Measurements from ENCODE around the gene STOX1.
"Not testable (repeated sequence)": the region's sequence is repeated elsewhere in the genome, so short reads cannot be mapped to it uniquely, and the experiment has no call there.

STOX1 gene

GRCh38 chr10:68826764-68827591, at the start of gene STOX1:
TSS of gene STOX1 (plus strand) at chr10:68827531. CDS start at chr10:68827624, 93 bp downstream.
- Histone ChIP-seq H3K36me3 (replicated peaks) (no peaks in the 10 kb centered on the region), H3K4me1 (peaks cover 7% of the 10 kb centered on the region), H3K27me3 (ENCODE audit: low read depth) (no peaks in the 10 kb centered on the region), H3K4me3 (peak within 1 kb of the TSS; percentile 69), H3K9me3 (no peaks in the 10 kb centered on the region)
- in situ Hi-C loops (cut with MboI; ENCODE audit: low sequenced_read_pairs), result no loop called here
- DNase-seq (ENCODE audit: low spot score in 2 of 2), result peak; percentile 51 to 83

GRCh38 chr10:68781613-68782574, 45.4 kb upstream of the STOX1 start:
- Histone ChIP-seq H3K4me1 (no peaks in the 10 kb centered on the region), H3K27me3 (ENCODE audit: low read depth) (no peaks in the 10 kb centered on the region), H3K4me3 (no peak overlapping the region), H3K36me3 (replicated peaks) (peaks cover 80% of the 10 kb centered on the region), H3K9me3 (no peaks in the 10 kb centered on the region)
- DNase-seq (ENCODE audit: low spot score in 2 of 2), result no peak
- in situ Hi-C loops (cut with MboI; ENCODE audit: low sequenced_read_pairs), result no loop called here

GRCh38 chr10:68784476-68784875, 42.9 kb upstream of the STOX1 start:
- no peak for DNase-seq (ENCODE audit: low spot score in 2 of 2)
- no peaks in the 10 kb centered on the region for H3K9me3 ChIP-seq
- H3K36me3 ChIP-seq (replicated peaks), result peaks cover 82% of the 10 kb centered on the region
- in situ Hi-C loops (cut with MboI; ENCODE audit: low sequenced_read_pairs), result no loop called here
- no peaks in the 10 kb centered on the region for H3K27me3 ChIP-seq (ENCODE audit: low read depth)
- no peak overlapping the region for H3K4me3 ChIP-seq
- no peaks in the 10 kb centered on the region for H3K4me1 ChIP-seq

- H3K4me1 ChIP-seq, result no peaks in the 10 kb centered on the region
- in situ Hi-C loops (cut with MboI; ENCODE audit: low sequenced_read_pairs), result no loop called here
- no peak for DNase-seq (ENCODE audit: low spot score in 2 of 2)
- H3K9me3 ChIP-seq, result no peaks in the 10 kb centered on the region
- H3K36me3 ChIP-seq (replicated peaks), result peaks cover 78% of the 10 kb centered on the region
- no peak overlapping the region for H3K4me3 ChIP-seq
- H3K27me3 ChIP-seq (ENCODE audit: low read depth), result no peaks in the 10 kb centered on the region
Measured at GRCh38 chr10:68787813-68788212, 39.5 kb upstream of the STOX1 start.

- in situ Hi-C loops (cut with MboI; ENCODE audit: low sequenced_read_pairs), result no loop called here
- DNase-seq (ENCODE audit: low spot score in 2 of 2), result no peak
- Histone ChIP-seq H3K4me3 (no peak overlapping the region), H3K4me1 (no peaks in the 10 kb centered on the region), H3K9me3 (no peaks in the 10 kb centered on the region), H3K27me3 (ENCODE audit: low read depth) (no peaks in the 10 kb centered on the region), H3K36me3 (replicated peaks) (peaks cover 73% of the 10 kb centered on the region)
Measured at GRCh38 chr10:68790476-68790875, 36.9 kb upstream of the STOX1 start.

GRCh38 chr10:68792115-68792514, 35.2 kb upstream of the STOX1 start:
- H3K36me3 ChIP-seq (replicated peaks), result peaks cover 64% of the 10 kb centered on the region
- H3K4me3 ChIP-seq, result no peak overlapping the region
- in situ Hi-C loops (cut with MboI; ENCODE audit: low sequenced_read_pairs), result no loop called here
- no peaks in the 10 kb centered on the region; the same call in 1 of the 2 replicates for H3K4me1 ChIP-seq
- no peaks in the 10 kb centered on the region for H3K27me3 ChIP-seq (ENCODE audit: low read depth)
- H3K9me3 ChIP-seq, result no peaks in the 10 kb centered on the region
- DNase-seq (ENCODE audit: low spot score in 2 of 2), result no peak

GRCh38 chr10:68795886-68796532, 31.3 kb upstream of the STOX1 start:
- Histone ChIP-seq H3K4me1 (no peaks in the 10 kb centered on the region; the same call in 1 of the 2 replicates), H3K36me3 (replicated peaks) (peaks cover 32% of the 10 kb centered on the region)

GRCh38 chr10:68796605-68797004, 30.7 kb upstream of the STOX1 start:
- Histone ChIP-seq H3K36me3 (replicated peaks) (peaks cover 27% of the 10 kb centered on the region), H3K9me3 (no peaks in the 10 kb centered on the region), H3K27me3 (ENCODE audit: low read depth) (no peaks in the 10 kb centered on the region), H3K4me1 (no peaks in the 10 kb centered on the region; the same call in 1 of the 2 replicates), H3K4me3 (no peak overlapping the region)
- in situ Hi-C loops (cut with MboI; ENCODE audit: low sequenced_read_pairs), result loop anchor here (5.0 kb wide), 1 partner anchor 101 kb away; no protein-coding TSS in a partner anchor
- no peak for DNase-seq (ENCODE audit: low spot score in 2 of 2)

More at GRCh38 chr10:68795886-68796532, 31.3 kb upstream of the STOX1 start:
- no peak overlapping the region for H3K4me3 ChIP-seq
- no peak for DNase-seq (ENCODE audit: low spot score in 2 of 2)
- in situ Hi-C loops (cut with MboI; ENCODE audit: low sequenced_read_pairs), result loop anchor here (5.0 kb wide), 1 partner anchor 101 kb away; no protein-coding TSS in a partner anchor
- H3K27me3 ChIP-seq (ENCODE audit: low read depth), result no peaks in the 10 kb centered on the region
- H3K9me3 ChIP-seq, result no peaks in the 10 kb centered on the region

GRCh38 chr10:68800211-68800610, 27.1 kb upstream of the STOX1 start:
- H3K4me3 ChIP-seq, result no peak overlapping the region
- H3K36me3 ChIP-seq (replicated peaks), result peaks cover 13% of the 10 kb centered on the region
- H3K4me1 ChIP-seq, result no peaks in the 10 kb centered on the region; the same call in 1 of the 2 replicates
- H3K27me3 ChIP-seq (ENCODE audit: low read depth), result no peaks in the 10 kb centered on the region
- in situ Hi-C loops (cut with MboI; ENCODE audit: low sequenced_read_pairs), result no loop called here
- H3K9me3 ChIP-seq, result no peaks in the 10 kb centered on the region
- DNase-seq (ENCODE audit: low spot score in 2 of 2), result no peak

- H3K9me3 ChIP-seq, result no peaks in the 10 kb centered on the region
Measured at GRCh38 chr10:68804692-68805091, 22.6 kb upstream of the STOX1 start.

GRCh38 chr10:68810830-68811229, 16.5 kb upstream of the STOX1 start:
- H3K9me3 ChIP-seq; DNase-seq (ENCODE audit: low spot score in 2 of 2); in situ Hi-C loops (cut with MboI; ENCODE audit: low sequenced_read_pairs); H3K4me3 ChIP-seq; H3K27me3 ChIP-seq (ENCODE audit: low read depth); H3K36me3 ChIP-seq (replicated peaks): not testable (repeated sequence)
- H3K4me1 ChIP-seq, result peaks cover 12% of the 10 kb centered on the region

More at GRCh38 chr10:68804692-68805091, 22.6 kb upstream of the STOX1 start:
- DNase-seq (ENCODE audit: low spot score in 2 of 2), result no peak
- in situ Hi-C loops (cut with MboI; ENCODE audit: low sequenced_read_pairs), result no loop called here
- no peaks in the 10 kb centered on the region for H3K27me3 ChIP-seq (ENCODE audit: low read depth)
- no peak overlapping the region for H3K4me3 ChIP-seq
- H3K4me1 ChIP-seq, result no peaks in the 10 kb centered on the region
- no peaks in the 10 kb centered on the region; the same call in none of the 2 replicates for H3K36me3 ChIP-seq (replicated peaks)

- DNase-seq (ENCODE audit: low spot score in 2 of 2), result no peak
- H3K36me3 ChIP-seq (replicated peaks), result no peaks in the 10 kb centered on the region
- H3K4me3 ChIP-seq, result no peak overlapping the region
- in situ Hi-C loops (cut with MboI; ENCODE audit: low sequenced_read_pairs), result no loop called here
- H3K4me1 ChIP-seq, result peaks cover 12% of the 10 kb centered on the region
- no peaks in the 10 kb centered on the region for H3K27me3 ChIP-seq (ENCODE audit: low read depth)
- H3K9me3 ChIP-seq, result no peaks in the 10 kb centered on the region
Measured at GRCh38 chr10:68811314-68812009, 15.9 kb upstream of the STOX1 start.

- Histone ChIP-seq H3K4me3 (no peak overlapping the region), H3K36me3 (replicated peaks) (no peaks in the 10 kb centered on the region), H3K4me1 (peaks cover 12% of the 10 kb centered on the region), H3K9me3 (no peaks in the 10 kb centered on the region), H3K27me3 (ENCODE audit: low read depth) (no peaks in the 10 kb centered on the region)
- in situ Hi-C loops (cut with MboI; ENCODE audit: low sequenced_read_pairs), result no loop called here
- no peak for DNase-seq (ENCODE audit: low spot score in 2 of 2)
Measured at GRCh38 chr10:68812420-68812819, 14.9 kb upstream of the STOX1 start.
